Urothelium cell line (cell line): ENCODE data around the gene SNX18.
"Not testable (repeated sequence)": the region's sequence is repeated elsewhere in the genome, so short reads cannot be mapped to it uniquely, and the experiment has no call there.

Experiments used
- DNase-seq: peaks from one replicate; pipeline ENCODE4 v3.0.0; 2011; ENCODE audit warnings: low spot score, mixed read lengths
- FAIRE-seq: peaks from 2 replicates; lab custom pipeline; 2011; peaks lifted over from hg19 to GRCh38; lab: Jason Lieb, UNC

The SNX18 gene

GRCh38 chr5:54519509-54519876 lies 1.9 kb downstream of the SNX18 start:
- no peak for DNase-seq
- FAIRE-seq: no peak

GRCh38 chr5:54520438-54520846 lies 2.9 kb downstream of the SNX18 start:
- DNase-seq: peak; percentile 27

GRCh38 chr5:54520940-54521339 lies 3.4 kb downstream of the SNX18 start:
- no peak for DNase-seq
- no peak for FAIRE-seq

More at GRCh38 chr5:54520438-54520846, 2.9 kb downstream of the SNX18 start:
- no peak for FAIRE-seq

- FAIRE-seq (no peak), DNase-seq (no peak)
Observed at GRCh38 chr5:54521856-54522479, 4.4 kb downstream of the SNX18 start.

GRCh38 chr5:54523534-54523933 lies 6.0 kb downstream of the SNX18 start:
- DNase-seq: no peak
- FAIRE-seq: no peak

GRCh38 chr5:54524082-54524481 lies 6.5 kb downstream of the SNX18 start:
- FAIRE-seq (no peak), DNase-seq (no peak)

GRCh38 chr5:54524704-54525103 lies 7.1 kb downstream of the SNX18 start:
- DNase-seq (no peak), FAIRE-seq (no peak)

GRCh38 chr5:54525261-54525660 lies 7.7 kb downstream of the SNX18 start:
- no peak for FAIRE-seq

GRCh38 chr5:54525692-54526091 lies 8.1 kb downstream of the SNX18 start:
- no peak for FAIRE-seq

More at GRCh38 chr5:54525261-54525660, 7.7 kb downstream of the SNX18 start:
- DNase-seq: no peak

GRCh38 chr5:54526604-54527288 lies 9.2 kb downstream of the SNX18 start:
- FAIRE-seq (no peak), DNase-seq (no peak)

More at GRCh38 chr5:54525692-54526091, 8.1 kb downstream of the SNX18 start:
- DNase-seq: no peak

- FAIRE-seq (no peak), DNase-seq (no peak)
Observed at GRCh38 chr5:54528633-54529209, 11.2 kb downstream of the SNX18 start.

- no peak for DNase-seq
Observed at GRCh38 chr5:54529565-54529964, 12.0 kb downstream of the SNX18 start.

GRCh38 chr5:54531546-54531945 lies 14.0 kb downstream of the SNX18 start:
- peak; percentile 23 for FAIRE-seq
- DNase-seq: peak; percentile 76

More at GRCh38 chr5:54529565-54529964, 12.0 kb downstream of the SNX18 start:
- FAIRE-seq: no peak

GRCh38 chr5:54533541-54534190 lies 16.1 kb downstream of the SNX18 start:
- FAIRE-seq (no peak), DNase-seq (no peak)

- DNase-seq (no peak), FAIRE-seq (no peak)
Observed at GRCh38 chr5:54534191-54535004, 16.8 kb downstream of the SNX18 start.

- DNase-seq: no peak
- no peak for FAIRE-seq
Observed at GRCh38 chr5:54535149-54535844, 17.7 kb downstream of the SNX18 start.

GRCh38 chr5:54536375-54536774 lies 18.8 kb downstream of the SNX18 start:
- DNase-seq, FAIRE-seq: not testable (repeated sequence)

- not testable (repeated sequence) for FAIRE-seq
Observed at GRCh38 chr5:54536861-54537260, 19.3 kb downstream of the SNX18 start.

GRCh38 chr5:54537725-54538124 lies 20.2 kb downstream of the SNX18 start:
- no peak for DNase-seq
- no peak for FAIRE-seq

More at GRCh38 chr5:54536861-54537260, 19.3 kb downstream of the SNX18 start:
- DNase-seq: not testable (repeated sequence)

GRCh38 chr5:54538156-54538555 lies 20.6 kb downstream of the SNX18 start:
- FAIRE-seq: no peak

More at GRCh38 chr5:54538156-54538555, 20.6 kb downstream of the SNX18 start:
- no peak for DNase-seq
